Measurements from ENCODE around the gene AFAP1.

- TF ChIP-seq CTCF (conservative IDR thresholded peaks at IDR 0.05; ENCODE audit: low read length) = no peak
- no peak for TF ChIP-seq EZH2phosphoT487 (IDR thresholded peaks at IDR 0.05; ENCODE audit: borderline replicate concordance)
Observed at GRCh38 chr4:7755561-7755960, 184.1 kb downstream of the AFAP1 start.

All from Loucy (cell line).